Body of pancreas (tissue), 4 donors: Measurements from ENCODE around the gene EHMT2.
"Not testable (repeated sequence)": the region's sequence is repeated elsewhere in the genome, so short reads cannot be mapped to it uniquely, and the experiment has no call there.

Experiments used
- POLR2A ChIP-seq, 3 donors: fragments of 450-650 bp; IDR thresholded peaks; one replicate each; pipeline ENCODE4 v1.6.1; 2016; ENCODE audit warnings: antibody characterized with exemption in 3 of 3, mild to moderate bottlenecking in 2 of 3
- TF ChIP-seq, protein P1 (sequence below), 7 experiments: fragments of 450-650 bp in 4 of 7; fragments of 200-600 bp in 3 of 7; sonication (generic) in 3 of 7; IDR thresholded peaks; one replicate each; pipeline ENCODE4 v1.5.1; 2016 to 2019; ENCODE audit warnings: antibody characterized with exemption in 7 of 7

GRCh38 chr6:31839779-31840126 is 57.7 kb downstream of the EHMT2 start:
- TF ChIP-seq, protein P1, sequence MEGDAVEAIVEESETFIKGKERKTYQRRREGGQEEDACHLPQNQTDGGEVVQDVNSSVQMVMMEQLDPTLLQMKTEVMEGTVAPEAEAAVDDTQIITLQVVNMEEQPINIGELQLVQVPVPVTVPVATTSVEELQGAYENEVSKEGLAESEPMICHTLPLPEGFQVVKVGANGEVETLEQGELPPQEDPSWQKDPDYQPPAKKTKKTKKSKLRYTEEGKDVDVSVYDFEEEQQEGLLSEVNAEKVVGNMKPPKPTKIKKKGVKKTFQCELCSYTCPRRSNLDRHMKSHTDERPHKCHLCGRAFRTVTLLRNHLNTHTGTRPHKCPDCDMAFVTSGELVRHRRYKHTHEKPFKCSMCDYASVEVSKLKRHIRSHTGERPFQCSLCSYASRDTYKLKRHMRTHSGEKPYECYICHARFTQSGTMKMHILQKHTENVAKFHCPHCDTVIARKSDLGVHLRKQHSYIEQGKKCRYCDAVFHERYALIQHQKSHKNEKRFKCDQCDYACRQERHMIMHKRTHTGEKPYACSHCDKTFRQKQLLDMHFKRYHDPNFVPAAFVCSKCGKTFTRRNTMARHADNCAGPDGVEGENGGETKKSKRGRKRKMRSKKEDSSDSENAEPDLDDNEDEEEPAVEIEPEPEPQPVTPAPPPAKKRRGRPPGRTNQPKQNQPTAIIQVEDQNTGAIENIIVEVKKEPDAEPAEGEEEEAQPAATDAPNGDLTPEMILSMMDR (IDR thresholded peaks at IDR 0.05), result not testable (repeated sequence)
- not testable (repeated sequence) for TF ChIP-seq POLR2A (IDR thresholded peaks at IDR 0.05)
